ENCODE measurements around the gene AFTPH. TPM values are rescaled to one million over a fixed set of nuclear protein-coding genes. Genes with fewer than 3 reads are reported as not detected.

AFTPH gene
- total and polyA plus RNA-seq, 8 donors: 16.1 to 35.4 (median 19.6) TPM

DNA sequence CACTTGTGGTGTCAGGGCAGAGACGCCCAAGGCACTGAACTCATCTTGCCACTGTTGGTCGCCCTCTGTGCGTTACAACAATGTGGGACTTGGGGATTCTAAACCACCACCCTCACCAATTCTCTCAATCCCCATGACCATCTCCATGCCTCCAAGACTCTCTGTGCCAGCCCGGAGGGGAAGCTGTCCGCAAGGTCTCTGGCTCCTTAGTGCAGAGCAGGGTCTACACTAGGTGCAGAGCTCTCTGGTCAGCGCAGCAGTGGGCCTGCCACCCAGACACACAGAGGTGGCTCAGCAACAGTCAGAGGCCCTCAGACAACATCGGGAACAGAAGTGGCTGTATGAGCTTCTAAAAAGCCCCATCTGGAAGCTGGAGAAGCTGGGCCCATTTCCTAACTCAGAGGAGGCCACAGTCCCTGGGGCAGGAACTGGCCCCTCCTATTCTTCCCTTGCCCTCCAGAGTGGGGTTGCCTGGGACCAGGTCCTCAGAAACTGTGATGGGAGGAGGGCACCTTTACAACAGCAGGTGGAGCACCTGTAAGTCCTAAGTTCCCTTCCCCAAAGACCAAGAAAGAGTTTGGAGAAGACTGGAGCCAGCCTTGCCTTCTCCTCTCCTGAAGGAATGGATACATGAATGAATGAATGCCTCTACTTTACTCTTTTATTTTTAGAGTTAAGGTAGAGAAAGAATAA is 91.9 kb downstream of the AFTPH start:
- Histone ChIP-seq H3K4me3 (no peak overlapping the region), H3K36me3 (no peaks in the 10 kb centered on the region), H3K9me3 (no peaks in the 10 kb centered on the region), H3K4me1 (no peaks in the 10 kb centered on the region), H3K27ac (no peak overlapping the region), H3K27me3 (no peaks in the 10 kb centered on the region)
- FAIRE-seq (no peak), DNase-seq (peak in 1 of 6 donors; percentile 37), ATAC-seq (peak in 1 of 4 donors; percentile 43)
- 94 to 98% methylated on average over 7 of the region's 7 CpGs for WGBS, 2 donors
- TF ChIP-seq, protein P1, sequence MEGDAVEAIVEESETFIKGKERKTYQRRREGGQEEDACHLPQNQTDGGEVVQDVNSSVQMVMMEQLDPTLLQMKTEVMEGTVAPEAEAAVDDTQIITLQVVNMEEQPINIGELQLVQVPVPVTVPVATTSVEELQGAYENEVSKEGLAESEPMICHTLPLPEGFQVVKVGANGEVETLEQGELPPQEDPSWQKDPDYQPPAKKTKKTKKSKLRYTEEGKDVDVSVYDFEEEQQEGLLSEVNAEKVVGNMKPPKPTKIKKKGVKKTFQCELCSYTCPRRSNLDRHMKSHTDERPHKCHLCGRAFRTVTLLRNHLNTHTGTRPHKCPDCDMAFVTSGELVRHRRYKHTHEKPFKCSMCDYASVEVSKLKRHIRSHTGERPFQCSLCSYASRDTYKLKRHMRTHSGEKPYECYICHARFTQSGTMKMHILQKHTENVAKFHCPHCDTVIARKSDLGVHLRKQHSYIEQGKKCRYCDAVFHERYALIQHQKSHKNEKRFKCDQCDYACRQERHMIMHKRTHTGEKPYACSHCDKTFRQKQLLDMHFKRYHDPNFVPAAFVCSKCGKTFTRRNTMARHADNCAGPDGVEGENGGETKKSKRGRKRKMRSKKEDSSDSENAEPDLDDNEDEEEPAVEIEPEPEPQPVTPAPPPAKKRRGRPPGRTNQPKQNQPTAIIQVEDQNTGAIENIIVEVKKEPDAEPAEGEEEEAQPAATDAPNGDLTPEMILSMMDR (IDR thresholded peaks at IDR 0.05): no peak
- intact Hi-C loops (cut with DNase I): no loop called here

DNA sequence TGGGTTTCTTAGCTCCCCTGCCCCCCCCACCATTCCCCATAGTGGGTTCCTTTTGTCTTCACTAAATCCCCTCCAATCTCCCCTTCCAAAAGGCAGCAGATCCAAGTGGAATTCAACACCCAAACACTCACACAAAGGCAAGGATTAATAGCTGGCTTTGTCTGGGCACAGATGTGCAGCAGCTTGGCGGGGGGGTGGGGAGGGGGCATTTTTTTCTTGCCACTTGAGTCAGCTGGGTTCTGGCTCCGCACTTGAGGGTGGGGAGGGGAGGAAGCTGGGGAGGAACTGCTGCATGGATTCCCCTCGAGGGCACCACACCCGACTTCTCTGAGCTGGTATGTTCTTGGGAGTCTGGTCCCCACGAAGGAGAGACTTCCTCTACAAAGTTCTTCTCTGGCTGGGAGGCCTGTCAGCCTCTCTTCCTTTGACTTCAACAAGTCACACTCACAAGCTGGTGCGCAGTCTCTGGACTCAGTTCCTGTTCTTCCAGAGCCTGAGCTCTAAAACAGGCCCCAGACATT is 93.6 kb downstream of the AFTPH start:
- no peaks in the 10 kb centered on the region for H3K27me3 ChIP-seq
- WGBS, 2 donors: 82 to 87% methylated on average over 6 of the region's 6 CpGs
- H3K4me3 ChIP-seq: no peak overlapping the region
- H3K9me3 ChIP-seq: no peaks in the 10 kb centered on the region
- ATAC-seq (no peak), FAIRE-seq (no peak), DNase-seq (no peak)
- no peak overlapping the region for H3K27ac ChIP-seq
- no peaks in the 10 kb centered on the region for H3K36me3 ChIP-seq
- intact Hi-C loops (cut with DNase I): no loop called here
- H3K4me1 ChIP-seq: no peaks in the 10 kb centered on the region
- TF ChIP-seq, protein P1 (IDR thresholded peaks at IDR 0.05): no peak

DNA sequence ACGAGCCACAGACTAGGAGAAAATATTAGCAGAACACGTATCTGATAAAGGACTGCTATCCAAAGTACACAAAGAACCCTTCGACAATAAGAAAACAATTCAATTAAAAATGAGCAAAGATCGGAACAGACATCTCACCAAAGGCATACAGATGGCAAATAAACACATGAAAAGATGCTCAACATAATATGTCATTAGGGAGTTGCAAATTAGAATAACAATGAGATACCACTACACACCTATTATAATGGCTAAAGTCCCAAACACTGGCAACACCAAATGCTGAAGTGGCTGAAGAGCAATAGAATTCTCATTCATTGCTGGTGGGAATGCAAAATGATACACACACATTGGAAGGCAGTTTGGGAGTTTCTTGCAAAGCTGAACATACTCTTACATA is 96.5 kb downstream of the AFTPH start:
- Histone ChIP-seq H3K27me3 (no peaks in the 10 kb centered on the region), H3K36me3 (no peaks in the 10 kb centered on the region), H3K27ac (no peak overlapping the region), H3K9me3 (no peaks in the 10 kb centered on the region), H3K4me1 (no peaks in the 10 kb centered on the region), H3K4me3 (no peak overlapping the region)
- 40 to 57% methylated on average over 4 of the region's 4 CpGs for WGBS, 2 donors
- FAIRE-seq: no peak
- TF ChIP-seq, protein P1 (IDR thresholded peaks at IDR 0.05): no peak
- intact Hi-C loops (cut with DNase I): no loop called here
- DNase-seq: no peak
- no peak for ATAC-seq

DNA sequence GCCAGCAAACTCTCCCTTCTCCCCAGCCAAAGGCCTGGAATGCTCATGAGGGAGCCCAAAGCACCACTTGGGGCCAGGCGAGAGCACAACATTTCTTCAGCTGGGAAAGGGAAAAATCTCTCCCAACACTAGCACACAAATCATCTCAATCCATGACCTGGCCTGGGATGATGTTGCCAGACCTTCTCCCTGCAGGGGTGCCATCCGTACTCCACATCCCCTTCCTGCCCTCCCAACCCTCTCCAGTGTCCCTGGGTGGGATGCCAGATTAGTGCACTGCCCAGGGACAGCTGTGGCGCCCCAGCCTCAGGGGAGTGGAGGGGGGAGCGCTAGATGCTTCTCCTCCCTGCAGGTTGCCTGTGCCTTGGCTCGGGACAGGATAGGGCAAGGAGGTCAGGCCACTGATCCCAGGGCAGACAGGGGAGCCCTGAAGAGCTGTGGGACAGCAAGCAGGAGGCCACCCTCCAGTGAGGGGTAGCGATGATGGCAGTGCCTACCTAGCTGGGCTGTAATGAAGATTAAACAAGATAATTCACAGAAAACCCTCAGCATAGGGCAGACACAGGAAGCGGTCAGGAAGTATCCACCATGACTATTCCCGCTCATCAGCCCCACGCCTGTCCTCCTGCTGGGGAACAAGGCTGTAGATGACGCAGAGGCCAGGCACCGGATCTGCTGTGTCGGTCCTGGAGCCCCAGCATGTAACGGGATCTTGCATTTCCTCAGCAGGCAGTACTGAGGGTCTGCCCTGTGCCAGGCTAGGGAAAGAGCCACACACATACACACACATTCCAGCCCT is 98.5 kb downstream of the AFTPH start:
- intact Hi-C loops (cut with DNase I): no loop called here
- WGBS, 2 donors: 88 to 90% methylated on average over 13 of the region's 13 CpGs
- H3K36me3 ChIP-seq: no peaks in the 10 kb centered on the region
- H3K27ac ChIP-seq: no peak overlapping the region
- no peak for FAIRE-seq
- no peak for DNase-seq
- ATAC-seq: peak in 1 of 4 donors; percentile 16
- no peaks in the 10 kb centered on the region for H3K27me3 ChIP-seq
- H3K4me1 ChIP-seq: no peaks in the 10 kb centered on the region
- H3K9me3 ChIP-seq: no peaks in the 10 kb centered on the region
- no peak overlapping the region for H3K4me3 ChIP-seq
- TF ChIP-seq, protein P1 (IDR thresholded peaks at IDR 0.05): no peak
